HUES6 (cell line): ENCODE measurements around the gene FANCM.

ENCODE experiments used
- H3K27ac ChIP-seq: 2 replicates; pipeline ENCODE4 v1.7.0; 2013; ENCODE audit warnings: low read depth, mild to moderate bottlenecking, low read length, inconsistent platforms
- H3K27me3 ChIP-seq: 2 replicates; pipeline ENCODE4 v1.6.1; 2013; ENCODE audit warnings: low read length; ENCODE audit not compliant: control insufficient read depth, insufficient read depth
- H3K36me3 ChIP-seq: 2 replicates; pipeline ENCODE4 v1.6.1; 2013; ENCODE audit warnings: low read length; ENCODE audit not compliant: control insufficient read depth, insufficient read depth
- H3K4me1 ChIP-seq: 2 replicates; pipeline ENCODE4 v1.6.1; 2013; ENCODE audit warnings: low read length; ENCODE audit not compliant: control insufficient read depth, insufficient read depth
- H3K4me3 ChIP-seq: 2 replicates; pipeline ENCODE4 v1.5.1; 2013; ENCODE audit warnings: low read depth, low read length
- H3K9ac ChIP-seq: one replicate; pipeline ENCODE4 v1.6.1; 2013; ENCODE audit warnings: mild to moderate bottlenecking, low read length
- H3K9me3 ChIP-seq: 2 replicates; pipeline ENCODE4 v1.6.1; 2013; ENCODE audit warnings: low read depth, low read length; ENCODE audit not compliant: control insufficient read depth, insufficient read depth

Gene FANCM

DNA sequence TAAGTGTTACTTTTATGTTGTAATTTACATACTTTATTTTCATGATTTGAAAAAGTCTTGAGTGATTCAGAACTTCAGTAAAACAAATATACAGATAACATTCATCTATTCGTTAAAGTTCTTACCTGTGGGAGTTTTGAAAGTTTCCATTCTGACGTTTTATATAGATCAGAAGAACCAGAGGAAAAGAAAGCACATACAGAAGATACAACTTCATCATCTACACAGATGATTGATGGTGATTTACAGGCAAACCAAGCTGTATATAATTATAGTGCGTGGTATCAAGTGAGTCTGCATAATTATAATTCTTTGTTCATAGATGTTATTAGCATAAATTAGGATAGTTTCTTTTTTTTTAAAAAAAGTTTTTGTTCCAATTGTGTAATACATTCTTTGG lies 21.4 kb upstream of the FANCM start:
- Histone ChIP-seq H3K36me3 (peaks cover 97% of the 10 kb centered on the region), H3K9ac (no peak overlapping the region), H3K4me3 (no peak overlapping the region), H3K4me1 (no peaks in the 10 kb centered on the region), H3K9me3 (no peaks in the 10 kb centered on the region), H3K27me3 (no peaks in the 10 kb centered on the region), H3K27ac (no peak overlapping the region)

GRCh38 chr14:45118594-45118993 lies 17.1 kb upstream of the FANCM start:
- Histone ChIP-seq H3K4me1 (no peaks in the 10 kb centered on the region), H3K27me3 (no peaks in the 10 kb centered on the region), H3K4me3 (no peak overlapping the region), H3K9ac (no peak overlapping the region), H3K9me3 (no peaks in the 10 kb centered on the region), H3K36me3 (peaks cover 92% of the 10 kb centered on the region), H3K27ac (no peak overlapping the region)

- Histone ChIP-seq H3K4me1 (no peaks in the 10 kb centered on the region), H3K36me3 (peaks cover 90% of the 10 kb centered on the region), H3K4me3 (no peak overlapping the region), H3K9ac (no peak overlapping the region), H3K27ac (no peak overlapping the region), H3K9me3 (no peaks in the 10 kb centered on the region), H3K27me3 (no peaks in the 10 kb centered on the region)
Measured at GRCh38 chr14:45120096-45120495, 15.6 kb upstream of the FANCM start.

DNA sequence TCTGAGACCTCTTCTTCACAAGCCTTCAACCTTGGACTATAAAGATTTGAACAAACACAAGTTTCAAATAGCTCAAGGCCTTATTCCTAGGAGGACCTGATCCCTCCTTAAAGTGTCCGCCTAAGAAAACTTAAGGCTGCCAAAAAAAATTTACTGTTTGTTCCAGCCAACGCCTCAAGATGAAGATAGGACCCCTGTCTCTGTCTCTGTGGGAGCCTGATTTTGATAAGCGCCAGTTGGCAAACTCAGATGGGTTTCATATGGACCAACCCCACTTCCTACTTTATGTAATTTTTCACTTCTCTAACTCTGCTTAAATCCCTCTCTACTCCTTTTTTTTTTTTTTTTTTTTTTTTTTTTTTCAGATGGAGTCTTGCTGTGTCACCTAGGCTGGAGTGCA lies 12.5 kb upstream of the FANCM start:
- Histone ChIP-seq H3K4me1 (no peaks in the 10 kb centered on the region), H3K27ac (no peak overlapping the region), H3K9me3 (no peaks in the 10 kb centered on the region), H3K36me3 (peaks cover 86% of the 10 kb centered on the region), H3K4me3 (no peak overlapping the region), H3K9ac (no peak overlapping the region), H3K27me3 (no peaks in the 10 kb centered on the region)

- no peak overlapping the region for H3K4me3 ChIP-seq
- H3K4me1 ChIP-seq: no peaks in the 10 kb centered on the region
- no peak overlapping the region for H3K27ac ChIP-seq
- no peaks in the 10 kb centered on the region for H3K27me3 ChIP-seq
- no peaks in the 10 kb centered on the region for H3K9me3 ChIP-seq
- H3K36me3 ChIP-seq: peaks cover 79% of the 10 kb centered on the region
- H3K9ac ChIP-seq: no peak overlapping the region
Measured at GRCh38 chr14:45125754-45126153, 10.0 kb upstream of the FANCM start.

DNA sequence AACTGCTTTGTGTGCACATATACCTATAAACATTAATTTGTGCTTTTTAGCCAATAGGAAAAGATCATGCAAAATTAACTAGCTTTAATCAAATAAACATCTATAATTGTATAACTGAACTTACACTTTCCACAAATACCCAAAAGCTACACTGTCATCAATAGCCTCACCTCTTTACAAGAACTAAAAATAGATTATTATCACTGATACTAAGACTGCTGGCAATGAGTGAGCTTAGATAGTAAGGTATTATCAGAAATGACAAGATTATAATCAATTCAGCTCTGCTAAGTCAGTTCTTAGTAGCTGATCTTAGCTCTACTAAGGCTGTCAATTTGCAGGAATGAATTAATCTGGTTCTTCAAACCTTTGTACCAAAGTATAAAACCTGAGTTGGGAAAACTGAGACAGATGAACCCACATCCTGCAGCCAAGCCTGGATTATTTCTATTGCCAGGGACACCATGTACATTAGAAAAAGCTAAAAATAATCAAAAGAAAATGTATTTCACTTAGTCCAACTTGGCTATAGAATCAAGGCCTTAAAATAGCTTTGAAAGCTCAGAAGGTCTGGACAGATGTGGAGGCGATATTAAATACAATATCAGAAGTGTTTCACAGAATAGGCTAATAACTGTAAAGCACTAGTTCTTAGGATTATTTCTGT lies 6.6 kb upstream of the FANCM start:
- Histone ChIP-seq H3K9ac (no peak overlapping the region), H3K36me3 (peaks cover 52% of the 10 kb centered on the region), H3K27ac (no peak overlapping the region)

DNA sequence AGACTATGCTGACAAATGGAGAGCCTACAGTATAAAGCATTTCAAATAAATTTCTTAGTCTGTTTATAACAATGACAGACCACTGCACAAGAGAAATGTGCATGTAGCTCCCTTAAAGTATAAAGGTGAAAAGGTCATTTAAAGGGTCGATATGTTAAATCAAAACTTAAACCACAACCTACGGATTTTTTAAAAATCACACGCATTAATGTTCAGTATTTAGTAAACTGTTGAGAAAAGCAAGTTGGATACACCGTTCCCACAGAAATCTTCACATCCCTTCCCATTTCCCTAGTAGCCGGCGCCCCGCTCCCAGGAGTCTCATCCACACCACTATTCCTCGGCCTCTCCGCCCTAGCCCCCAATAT lies 2.1 kb upstream of the FANCM start:
- peaks cover 14% of the 10 kb centered on the region for H3K36me3 ChIP-seq
- no peaks in the 10 kb centered on the region for H3K27me3 ChIP-seq
- peak overlapping the region; percentile 99 for H3K27ac ChIP-seq
- peaks cover 10% of the 10 kb centered on the region; the same call in 1 of the 2 replicates for H3K4me1 ChIP-seq
- no peaks in the 10 kb centered on the region for H3K9me3 ChIP-seq
- H3K4me3 ChIP-seq: peak overlapping the region; percentile 99
- peak overlapping the region; percentile 99 for H3K9ac ChIP-seq

More for the DNA sequence above, 6.6 kb upstream of the FANCM start:
- Histone ChIP-seq H3K27me3 (no peaks in the 10 kb centered on the region), H3K4me1 (no peaks in the 10 kb centered on the region), H3K9me3 (no peaks in the 10 kb centered on the region), H3K4me3 (no peak overlapping the region)

GRCh38 chr14:45134051-45134958 lies 1.4 kb upstream of the FANCM start, which contains the start of gene FKBP3:
TSS of gene FKBP3 (minus strand) at chr14:45134481. CDS start at chr14:45134456, 25 bp downstream.
- H3K36me3 ChIP-seq: peaks cover 7% of the 10 kb centered on the region
- no peaks in the 10 kb centered on the region for H3K9me3 ChIP-seq
- peaks cover 10% of the 10 kb centered on the region; the same call in 1 of the 2 replicates for H3K4me1 ChIP-seq
- H3K27ac ChIP-seq: peak within 1 kb of the TSS; percentile 99
- H3K27me3 ChIP-seq: no peaks in the 10 kb centered on the region
- peak within 1 kb of the TSS; percentile 99 for H3K4me3 ChIP-seq
- H3K9ac ChIP-seq: peak within 1 kb of the TSS; percentile 99

GRCh38 chr14:45135156-45135555 lies 574 bp upstream of the FANCM start:
- Histone ChIP-seq H3K36me3 (no peaks in the 10 kb centered on the region; the same call in 1 of the 2 replicates), H3K4me1 (peaks cover 10% of the 10 kb centered on the region; the same call in 1 of the 2 replicates), H3K4me3 (peak overlapping the region; percentile 99), H3K9me3 (no peaks in the 10 kb centered on the region), H3K27ac (no peak overlapping the region; the same call in 1 of the 2 replicates), H3K9ac (peak overlapping the region; percentile 10), H3K27me3 (no peaks in the 10 kb centered on the region)

- Histone ChIP-seq H3K9me3 (no peaks in the 10 kb centered on the region), H3K4me1 (peaks cover 10% of the 10 kb centered on the region; the same call in 1 of the 2 replicates), H3K9ac (peak overlapping the region; percentile 81), H3K27me3 (no peaks in the 10 kb centered on the region), H3K36me3 (no peaks in the 10 kb centered on the region; the same call in 1 of the 2 replicates), H3K27ac (no peak overlapping the region), H3K4me3 (peak overlapping the region; percentile 99)
Measured at GRCh38 chr14:45136399-45136798, 669 bp downstream of the FANCM start.

GRCh38 chr14:45140661-45141187 lies 5.0 kb downstream of the FANCM start:
- Histone ChIP-seq H3K4me3 (no peak overlapping the region), H3K27ac (no peak overlapping the region), H3K27me3 (no peaks in the 10 kb centered on the region), H3K9ac (no peak overlapping the region), H3K36me3 (peaks cover 6% of the 10 kb centered on the region), H3K4me1 (peaks cover 10% of the 10 kb centered on the region; the same call in 1 of the 2 replicates), H3K9me3 (no peaks in the 10 kb centered on the region)
